SK-N-MC (cell line): ENCODE results near the gene PLXNC1.

Experiments
- EZH2 ChIP-seq: fragments of 200-600 bp; sonication (generic); IDR thresholded peaks from one replicate; pipeline ENCODE4 v1.6.1; 2017; ENCODE audit warnings: antibody characterized with exemption
- FOXP2 ChIP-seq: optimal IDR thresholded peaks from 2 replicates; pipeline ENCODE3; 2011; ENCODE audit warnings: mild to moderate bottlenecking, moderate library complexity; ENCODE audit not compliant: insufficient read depth; ENCODE audit errors: extremely low read length, control extremely low read depth
- POLR2AphosphoS5 ChIP-seq: IDR thresholded peaks from 2 replicates; pipeline ENCODE4 v1.6.1; 2012; ENCODE audit warnings: mild to moderate bottlenecking, low read depth, low read length, borderline replicate concordance

GRCh38 chr12:94149781-94150239 lies 1.4 kb downstream of the PLXNC1 start:
- no peak for TF ChIP-seq EZH2
- TF ChIP-seq POLR2AphosphoS5: no peak
- TF ChIP-seq FOXP2: no peak
